GM23248 (cell line): ENCODE data around the gene ZC3H12D. TPM values are rescaled to one million over a fixed set of nuclear protein-coding genes. Genes with fewer than 3 reads are reported as not detected.

Experiments
- DNase-seq: peaks from one replicate; pipeline ENCODE4 v3.0.0-alpha.2; 2015
- H2AFZ ChIP-seq: fragments of 200-600 bp; sonication (generic); 2 replicates; pipeline ENCODE4 v1.6.1; 2016; ENCODE audit warnings: antibody characterized with exemption
- H3F3A ChIP-seq: fragments of 200-600 bp; sonication (generic); 2 replicates; pipeline ENCODE4 v1.6.1; 2016; ENCODE audit warnings: mild to moderate bottlenecking, antibody characterized with exemption, mixed run types; ENCODE audit not compliant: insufficient read depth
- H3K27ac ChIP-seq: fragments of 200-600 bp; sonication (generic); 2 replicates; pipeline ENCODE4 v1.5.1; 2016; ENCODE audit warnings: mild to moderate bottlenecking
- H3K27me3 ChIP-seq: fragments of 200-600 bp; sonication (generic); replicated peaks from 2 replicates; pipeline ENCODE4 v1.6.1; 2016; ENCODE audit warnings: mild to moderate bottlenecking; ENCODE audit not compliant: insufficient read depth
- H3K36me3 ChIP-seq: fragments of 200-600 bp; sonication (generic); 2 replicates; pipeline ENCODE4 v1.6.1; 2016; ENCODE audit warnings: low read depth, mild to moderate bottlenecking
- H3K4me1 ChIP-seq: fragments of 200-600 bp; sonication (generic); 2 replicates; pipeline ENCODE4 v1.6.1; 2016; ENCODE audit warnings: mild to moderate bottlenecking; ENCODE audit not compliant: insufficient read depth
- H3K4me2 ChIP-seq: fragments of 200-600 bp; sonication (generic); one replicate; pipeline ENCODE4 v1.6.1; 2016; ENCODE audit warnings: mild to moderate bottlenecking; ENCODE audit not compliant: unreplicated experiment
- H3K4me3 ChIP-seq: fragments of 200-600 bp; sonication (generic); 2 replicates; pipeline ENCODE4 v1.5.1; 2016; ENCODE audit warnings: mild to moderate bottlenecking
- H3K79me2 ChIP-seq: fragments of 200-600 bp; sonication (generic); 2 replicates; pipeline ENCODE4 v1.6.1; 2016; ENCODE audit warnings: mild to moderate bottlenecking; ENCODE audit not compliant: insufficient read depth
- H3K9ac ChIP-seq: fragments of 200-600 bp; sonication (generic); 2 replicates; pipeline ENCODE4 v1.6.1; 2016; ENCODE audit warnings: mild to moderate bottlenecking
- H3K9me2 ChIP-seq: fragments of 200-600 bp; sonication (generic); 2 replicates; pipeline ENCODE4 v1.6.1; 2016; ENCODE audit warnings: mixed run types, mild to moderate bottlenecking, moderate library complexity; ENCODE audit not compliant: insufficient read depth
- H3K9me3 ChIP-seq: fragments of 200-600 bp; sonication (generic); one replicate; pipeline ENCODE4 v1.6.1; 2017; ENCODE audit warnings: low read depth
- H4K20me1 ChIP-seq: fragments of 200-600 bp; sonication (generic); 2 replicates; pipeline ENCODE4 v1.6.0; 2016; ENCODE audit not compliant: insufficient read depth
- EZH2 ChIP-seq: fragments of 200-600 bp; sonication (generic); IDR thresholded peaks from 2 replicates; pipeline ENCODE4 v1.6.1; 2018; ENCODE audit warnings: antibody characterized with exemption, mild to moderate bottlenecking; ENCODE audit not compliant: insufficient read depth, poor library complexity, severe bottlenecking
- EZH2phosphoT487 ChIP-seq: fragments of 200-600 bp; sonication (generic); IDR thresholded peaks from 2 replicates; pipeline ENCODE4 v1.6.1; 2018; ENCODE audit warnings: antibody characterized with exemption, moderate library complexity, mild to moderate bottlenecking, low read depth; ENCODE audit not compliant: insufficient read depth
- WGBS, 2 experiments: methylation state at CpG; one replicate each; pipeline ENCODE4 v1.1.6; 2015 to 2017; ENCODE audit warnings: low lambda C conversion rate in 2 of 2, low coverage in 1 of 2; ENCODE audit errors: missing lambda C conversion rate in 2 of 2; 5-methylcytosine and 5-hydroxymethylcytosine counted together
- in situ Hi-C: fragments of 300-500 bp; cut with MboI; formaldehyde crosslinking; loops from 2 replicates; pipeline ENCODE4 v1.15.0; 2020
- polyA plus RNA-seq: library from polyadenylated mRNA; unstranded; fragments of >200 nt; fragmentation: Nextera tagmentation; extraction: Ambion mirVana; gene quantifications from 2 replicates; pipeline ENCODE4 v1.2.1, GENCODE V29; 2016
- total RNA-seq: library from RNA; depleted of rRNA; stranded (reverse); fragments of >200 nt; shearing (Covaris generic); gene quantifications from 2 replicates; pipeline ENCODE4 v1.2.3, GENCODE V29; 2014

Gene ZC3H12D
- total and polyA plus RNA-seq, 2 experiments from 2014 or later: 0.54 TPM; not detected in 1

- in situ Hi-C loops: no loop called here
- H3K27ac ChIP-seq: no peak overlapping the region
- no peak for DNase-seq
- H3K27me3 ChIP-seq: no peaks in the 10 kb centered on the region
- H3K9me2 ChIP-seq: no peaks in the 10 kb centered on the region
- 87 to 88% methylated on average over 21 of the region's 21 CpGs for WGBS, 2 experiments
- H3K4me1 ChIP-seq: no peaks in the 10 kb centered on the region
- no peak overlapping the region for H3K4me3 ChIP-seq
- H4K20me1 ChIP-seq: no peaks in the 10 kb centered on the region
- no peak overlapping the region for H2AFZ ChIP-seq
- H3K36me3 ChIP-seq: no peaks in the 10 kb centered on the region
- no peak overlapping the region for H3K4me2 ChIP-seq
- H3F3A ChIP-seq: no peaks in the 10 kb centered on the region
- TF ChIP-seq EZH2 (no peak), EZH2phosphoT487 (no peak)
- H3K9ac ChIP-seq: no peak overlapping the region
- no peaks in the 10 kb centered on the region for H3K79me2 ChIP-seq
- H3K9me3 ChIP-seq: no peaks in the 10 kb centered on the region
Observed at GRCh38 chr6:149473080-149474052, 11.4 kb downstream of the ZC3H12D start.

GRCh38 chr6:149472241-149472640, 12.6 kb downstream of the ZC3H12D start:
- no peaks in the 10 kb centered on the region for H3K9me3 ChIP-seq
- H3K4me3 ChIP-seq: no peak overlapping the region
- H3K4me1 ChIP-seq: no peaks in the 10 kb centered on the region
- no peak overlapping the region for H2AFZ ChIP-seq
- H3K79me2 ChIP-seq: no peaks in the 10 kb centered on the region
- no peaks in the 10 kb centered on the region for H3K36me3 ChIP-seq
- H3K27me3 ChIP-seq: no peaks in the 10 kb centered on the region
- no peak overlapping the region for H3K4me2 ChIP-seq
- 86 to 92% methylated on average over 5 of the region's 5 CpGs for WGBS, 2 experiments
- H3K9ac ChIP-seq: no peak overlapping the region
- H3K9me2 ChIP-seq: no peaks in the 10 kb centered on the region
- no peaks in the 10 kb centered on the region for H4K20me1 ChIP-seq
- no peak for DNase-seq
- H3K27ac ChIP-seq: no peak overlapping the region
- TF ChIP-seq EZH2: no peak
- no peak for TF ChIP-seq EZH2phosphoT487
- H3F3A ChIP-seq: no peaks in the 10 kb centered on the region
- in situ Hi-C loops: no loop called here

GRCh38 chr6:149471801-149472200, 13.0 kb downstream of the ZC3H12D start:
- no peak for TF ChIP-seq EZH2
- no peak for TF ChIP-seq EZH2phosphoT487

GRCh38 chr6:149470948-149471347, 13.9 kb downstream of the ZC3H12D start:
- Histone ChIP-seq H3K36me3 (no peaks in the 10 kb centered on the region), H3K27ac (no peak overlapping the region), H3K9ac (no peak overlapping the region), H3K9me2 (no peaks in the 10 kb centered on the region), H3K27me3 (no peaks in the 10 kb centered on the region), H4K20me1 (no peaks in the 10 kb centered on the region), H3K9me3 (no peaks in the 10 kb centered on the region), H3K4me2 (no peak overlapping the region), H3K79me2 (no peaks in the 10 kb centered on the region), H3K4me3 (no peak overlapping the region), H3F3A (no peaks in the 10 kb centered on the region), H2AFZ (no peak overlapping the region), H3K4me1 (no peaks in the 10 kb centered on the region)
- in situ Hi-C loops: no loop called here
- TF ChIP-seq EZH2phosphoT487 (no peak), EZH2 (no peak)
- DNase-seq: no peak
- WGBS, 2 experiments: 73% methylated on average over 2 of the region's 2 CpGs

More at GRCh38 chr6:149471801-149472200, 13.0 kb downstream of the ZC3H12D start:
- Histone ChIP-seq H3K79me2 (no peaks in the 10 kb centered on the region), H3K9ac (no peak overlapping the region), H3K4me2 (no peak overlapping the region), H3K36me3 (no peaks in the 10 kb centered on the region), H2AFZ (no peak overlapping the region), H3K27me3 (no peaks in the 10 kb centered on the region), H3K27ac (no peak overlapping the region), H3K9me2 (no peaks in the 10 kb centered on the region), H3F3A (no peaks in the 10 kb centered on the region), H4K20me1 (no peaks in the 10 kb centered on the region), H3K4me3 (no peak overlapping the region), H3K9me3 (no peaks in the 10 kb centered on the region), H3K4me1 (no peaks in the 10 kb centered on the region)
- in situ Hi-C loops: no loop called here
- DNase-seq: no peak
- WGBS, 2 experiments: 64 to 67% methylated on average over 3 of the region's 3 CpGs
